ENCODE data around the gene PDE4D. TPM values are rescaled to one million over a fixed set of nuclear protein-coding genes. Genes with fewer than 3 reads are reported as not detected.

The PDE4D gene
- total RNA-seq, 4 donors from 2014 or later, result 35.0 to 121 (median 63.4) TPM

DNA sequence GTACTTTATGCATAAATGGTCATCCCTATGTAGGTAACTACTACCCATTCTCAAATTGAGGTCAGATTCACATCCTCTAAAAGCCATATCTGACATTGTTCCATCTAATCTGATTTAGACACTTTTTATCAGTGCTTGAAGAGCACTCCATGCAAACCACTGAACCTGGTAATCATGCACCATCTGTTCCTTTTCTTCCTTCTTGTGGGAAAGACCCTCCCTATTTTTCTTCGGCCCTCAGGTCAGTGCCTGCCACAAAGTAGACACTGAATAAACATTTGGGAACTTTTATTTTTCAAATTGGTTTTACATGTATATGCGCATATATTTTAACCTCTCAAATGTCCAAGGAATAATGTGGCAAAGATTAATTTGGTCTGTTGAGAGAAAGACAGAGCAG lies 26.0 kb upstream of the PDE4D start:
- no peak for ATAC-seq
- Histone ChIP-seq H3K9me3 (no peaks in the 10 kb centered on the region), H3K27ac (no peak overlapping the region), H3K4me3 (no peak overlapping the region), H3K4me1 (no peaks in the 10 kb centered on the region), H3K36me3 (no peaks in the 10 kb centered on the region), H3K27me3 (no peaks in the 10 kb centered on the region)
- WGBS, 2 donors (ENCODE audit: low coverage in 1 of 2), result 48 to 79% methylated on average over 2 of the region's 2 CpGs
- TF ChIP-seq POLR2AphosphoS5 (IDR thresholded peaks at IDR 0.05), result no peak

- Histone ChIP-seq H3K27me3 (no peaks in the 10 kb centered on the region), H3K36me3 (no peaks in the 10 kb centered on the region), H3K4me3 (no peak overlapping the region), H3K9me3 (no peaks in the 10 kb centered on the region), H3K4me1 (no peaks in the 10 kb centered on the region), H3K27ac (no peak overlapping the region)
- no peak for ATAC-seq
- TF ChIP-seq POLR2A (IDR thresholded peaks at IDR 0.05) (no peak), POLR2AphosphoS5 (IDR thresholded peaks at IDR 0.05) (no peak), EP300 (IDR thresholded peaks at IDR 0.05) (no peak)
- TF ChIP-seq, protein P1, sequence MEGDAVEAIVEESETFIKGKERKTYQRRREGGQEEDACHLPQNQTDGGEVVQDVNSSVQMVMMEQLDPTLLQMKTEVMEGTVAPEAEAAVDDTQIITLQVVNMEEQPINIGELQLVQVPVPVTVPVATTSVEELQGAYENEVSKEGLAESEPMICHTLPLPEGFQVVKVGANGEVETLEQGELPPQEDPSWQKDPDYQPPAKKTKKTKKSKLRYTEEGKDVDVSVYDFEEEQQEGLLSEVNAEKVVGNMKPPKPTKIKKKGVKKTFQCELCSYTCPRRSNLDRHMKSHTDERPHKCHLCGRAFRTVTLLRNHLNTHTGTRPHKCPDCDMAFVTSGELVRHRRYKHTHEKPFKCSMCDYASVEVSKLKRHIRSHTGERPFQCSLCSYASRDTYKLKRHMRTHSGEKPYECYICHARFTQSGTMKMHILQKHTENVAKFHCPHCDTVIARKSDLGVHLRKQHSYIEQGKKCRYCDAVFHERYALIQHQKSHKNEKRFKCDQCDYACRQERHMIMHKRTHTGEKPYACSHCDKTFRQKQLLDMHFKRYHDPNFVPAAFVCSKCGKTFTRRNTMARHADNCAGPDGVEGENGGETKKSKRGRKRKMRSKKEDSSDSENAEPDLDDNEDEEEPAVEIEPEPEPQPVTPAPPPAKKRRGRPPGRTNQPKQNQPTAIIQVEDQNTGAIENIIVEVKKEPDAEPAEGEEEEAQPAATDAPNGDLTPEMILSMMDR (IDR thresholded peaks at IDR 0.05), result no peak
- 61 to 86% methylated on average over 1 to 2 of the region's 2 CpGs for WGBS, 2 donors (ENCODE audit: low coverage in 1 of 2)
Observed at GRCh38 chr5:59917121-59917520, 23.6 kb upstream of the PDE4D start.

GRCh38 chr5:59905188-59905587 lies 11.7 kb upstream of the PDE4D start:
- 59 to 80% methylated on average over 3 of the region's 3 CpGs for WGBS, 2 donors (ENCODE audit: low coverage in 1 of 2)
- TF ChIP-seq POLR2A (IDR thresholded peaks at IDR 0.05), result no peak
- no peak for TF ChIP-seq EP300 (IDR thresholded peaks at IDR 0.05)
- TF ChIP-seq, protein P1 (IDR thresholded peaks at IDR 0.05), result no peak
- no peak for TF ChIP-seq POLR2AphosphoS5 (IDR thresholded peaks at IDR 0.05)

DNA sequence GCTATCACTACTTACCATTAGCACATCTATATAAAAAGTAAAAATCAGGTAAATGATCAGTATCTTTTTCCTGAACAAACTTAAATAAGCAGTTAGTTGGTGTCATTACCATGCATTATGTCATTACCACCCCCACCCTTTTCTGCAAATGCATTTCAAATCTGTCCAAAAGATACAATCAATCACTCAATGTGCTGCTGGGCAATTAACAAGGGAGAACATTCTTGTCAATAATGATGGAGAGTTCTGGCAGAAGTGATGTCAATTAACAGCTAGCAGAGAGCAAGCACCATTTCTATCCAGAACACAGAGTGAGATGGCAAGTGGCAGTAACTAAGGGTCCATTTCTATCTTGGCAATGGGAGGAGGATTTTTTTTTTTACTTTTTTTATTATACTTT lies 3.5 kb upstream of the PDE4D start:
- H3K4me3 ChIP-seq, result no peak overlapping the region
- no peak for ATAC-seq
- H3K27me3 ChIP-seq, result peaks cover 23% of the 10 kb centered on the region
- TF ChIP-seq POLR2AphosphoS5 (IDR thresholded peaks at IDR 0.05), result no peak
- no peak for TF ChIP-seq EP300 (IDR thresholded peaks at IDR 0.05)
- TF ChIP-seq, protein P1 (IDR thresholded peaks at IDR 0.05), result no peak
- TF ChIP-seq POLR2A (IDR thresholded peaks at IDR 0.05), result no peak
- H3K27ac ChIP-seq, result no peak overlapping the region
- H3K9me3 ChIP-seq, result no peaks in the 10 kb centered on the region
- H3K36me3 ChIP-seq, result no peaks in the 10 kb centered on the region
- H3K4me1 ChIP-seq, result peaks cover 0 to 20% (median 4%) of the 10 kb centered on the region in 3 donors

More at GRCh38 chr5:59905188-59905587, 11.7 kb upstream of the PDE4D start:
- H3K9me3 ChIP-seq, result no peaks in the 10 kb centered on the region
- ATAC-seq, result no peak
- no peak overlapping the region for H3K4me3 ChIP-seq
- no peaks in the 10 kb centered on the region for H3K36me3 ChIP-seq
- H3K4me1 ChIP-seq, result no peaks in the 10 kb centered on the region
- no peaks in the 10 kb centered on the region for H3K27me3 ChIP-seq
- no peak overlapping the region for H3K27ac ChIP-seq

- Histone ChIP-seq H3K4me1 (peaks cover 0 to 20% (median 4%) of the 10 kb centered on the region in 3 donors), H3K4me3 (no peak overlapping the region), H3K27ac (no peak overlapping the region), H3K27me3 (peaks cover 30% of the 10 kb centered on the region), H3K9me3 (no peaks in the 10 kb centered on the region), H3K36me3 (no peaks in the 10 kb centered on the region)
- no peak for ATAC-seq
- TF ChIP-seq, protein P1 (IDR thresholded peaks at IDR 0.05), result no peak
- no peak for TF ChIP-seq POLR2A (IDR thresholded peaks at IDR 0.05)
- TF ChIP-seq POLR2AphosphoS5 (IDR thresholded peaks at IDR 0.05), result no peak
- TF ChIP-seq EP300 (IDR thresholded peaks at IDR 0.05), result no peak
- 24 to 44% methylated on average over 9 to 18 of the region's 22 CpGs for WGBS, 2 donors (ENCODE audit: low coverage in 1 of 2)
Observed at GRCh38 chr5:59891962-59892643, 1.4 kb downstream of the PDE4D start.
